NCI-H187 (cell line): ENCODE measurements around the gene AEBP1.
A peak's percentile ranks its signal among the peaks of the same experiment; 100 is the strongest.
"Not testable (repeated sequence)": the region's sequence is repeated elsewhere in the genome, so short reads cannot be mapped to it uniquely, and the experiment has no call there.

ENCODE experiments used
- DNase-seq, 2 experiments: peaks; one replicate each; lab custom pipeline; 2025; lab: John Stamatoyannopoulos, UW

The AEBP1 gene

GRCh38 chr7:44117801-44118429, 13.8 kb downstream of the AEBP1 start:
- no peak for DNase-seq

- no peak for DNase-seq
Observed at GRCh38 chr7:44119829-44120380, 15.8 kb downstream of the AEBP1 start.

- DNase-seq: no peak
Observed at GRCh38 chr7:44120395-44120794, 16.2 kb downstream of the AEBP1 start.

GRCh38 chr7:44121761-44122420, 17.7 kb downstream of the AEBP1 start:
- DNase-seq: no peak

GRCh38 chr7:44122529-44122928, 18.4 kb downstream of the AEBP1 start:
- no peak for DNase-seq

GRCh38 chr7:44123190-44124003, 19.3 kb downstream of the AEBP1 start, which contains the start of gene POLD2:
POLD2 (minus strand) TSS chr7:44123548; CDS start chr7:44122053, 1,495 bp downstream.
- DNase-seq: peak; percentile 77 to 96

- no peak for DNase-seq
Observed at GRCh38 chr7:44124822-44125202, 20.7 kb downstream of the AEBP1 start.

DNA sequence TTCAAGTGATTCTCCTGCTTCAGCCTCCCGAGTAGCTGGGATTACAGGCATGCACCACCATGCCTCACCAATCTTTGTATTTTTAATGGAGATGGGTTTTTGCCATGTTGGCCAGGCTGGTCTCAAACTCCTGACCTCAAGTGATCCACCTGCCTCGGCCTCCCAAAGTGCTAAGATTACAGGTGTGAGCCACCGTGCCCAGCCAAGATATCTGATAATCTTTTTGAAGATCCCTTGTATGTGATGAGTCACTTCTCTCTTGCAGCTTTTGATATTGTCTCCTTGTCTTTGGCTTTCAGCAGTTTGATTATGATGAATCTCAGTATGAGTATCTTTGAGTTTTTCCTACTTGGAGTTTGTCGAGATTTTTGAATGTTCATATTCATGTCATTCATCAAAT, 22.4 kb downstream of the AEBP1 start:
- not testable (repeated sequence) for DNase-seq

GRCh38 chr7:44127161-44127560, 23.0 kb downstream of the AEBP1 start:
- DNase-seq: no peak

DNA sequence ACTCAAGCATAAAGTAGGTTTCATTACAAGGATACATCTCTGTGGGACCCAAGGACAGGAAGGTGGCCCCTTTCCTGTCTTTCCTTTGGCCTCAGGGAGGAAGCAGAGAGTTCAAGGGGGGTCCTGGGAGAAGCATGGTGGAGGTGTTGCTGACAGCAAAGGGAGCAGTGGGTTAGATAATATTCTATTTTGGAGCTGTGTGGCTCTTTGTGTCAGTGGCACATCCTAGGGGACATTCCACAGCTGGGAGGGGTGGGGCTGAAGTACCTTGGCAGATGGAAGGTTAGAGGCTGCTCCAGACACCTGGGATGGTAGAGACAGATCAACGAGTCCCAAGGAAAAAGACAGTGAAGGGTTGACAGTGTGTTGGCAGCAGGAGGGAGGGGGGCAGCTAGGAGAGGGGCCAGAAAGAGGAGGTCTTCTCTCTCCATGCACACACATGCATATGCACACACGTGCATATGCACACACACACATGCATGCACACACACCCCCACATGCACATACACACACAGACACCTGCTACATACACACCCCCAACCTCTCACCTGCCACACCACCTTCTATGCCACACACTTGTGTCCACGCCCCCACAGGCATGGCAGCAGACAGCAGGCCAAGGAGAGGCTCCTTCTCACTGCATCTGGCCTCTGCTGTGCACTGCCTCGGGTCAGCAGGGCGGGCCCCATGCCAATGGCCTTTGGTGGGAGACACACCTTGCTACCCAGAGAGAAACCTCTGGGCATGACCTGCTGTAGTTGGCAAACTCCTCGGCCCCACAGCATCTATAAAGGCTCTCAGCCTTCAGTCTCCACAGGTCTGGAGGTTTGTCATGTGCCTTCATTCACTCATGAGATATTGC, 24.8 kb downstream of the AEBP1 start:
- no peak for DNase-seq

DNA sequence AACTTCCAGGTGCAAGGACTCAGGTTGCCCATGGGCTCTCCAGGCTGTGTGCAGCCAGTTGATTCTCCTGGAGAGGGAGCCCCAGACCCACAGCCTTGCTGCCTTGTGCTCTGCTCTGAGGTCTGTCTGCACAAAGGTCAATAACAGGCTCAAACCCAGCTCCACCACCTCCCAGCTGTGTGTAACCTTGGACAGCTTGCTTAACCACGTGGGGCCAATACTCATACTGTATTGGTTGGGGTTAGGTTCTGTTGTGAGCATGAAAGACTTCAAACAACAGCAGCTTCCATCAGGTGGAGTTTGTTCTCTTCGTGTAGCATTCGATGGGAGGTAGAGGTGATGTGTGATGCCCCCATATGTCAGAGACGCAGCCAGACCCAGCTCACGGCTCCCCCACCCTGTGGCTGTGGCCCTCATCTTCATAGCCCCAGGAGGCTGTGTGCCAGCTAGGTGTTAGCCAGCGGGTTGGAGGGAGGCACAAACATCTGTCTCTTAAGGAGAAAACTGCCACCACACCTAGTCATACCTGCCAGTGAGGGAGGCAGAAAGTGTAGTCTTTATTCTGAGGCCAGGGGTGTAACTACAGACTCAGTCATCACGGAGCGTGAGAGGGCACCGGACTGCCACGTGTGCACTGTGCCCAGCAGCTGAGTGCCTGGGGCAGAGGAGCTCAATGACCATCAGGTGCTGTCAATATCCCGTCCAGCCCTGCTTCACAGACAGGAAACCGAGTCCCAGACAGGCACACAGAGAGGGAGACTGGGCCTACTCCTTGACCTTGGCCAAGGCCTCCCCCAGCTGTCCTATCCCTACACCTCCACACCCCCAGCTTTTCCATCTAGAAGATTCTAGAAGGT, 27.3 kb downstream of the AEBP1 start:
- no peak for DNase-seq

- DNase-seq: no peak
Observed at GRCh38 chr7:44132039-44132438, 27.9 kb downstream of the AEBP1 start.

DNA sequence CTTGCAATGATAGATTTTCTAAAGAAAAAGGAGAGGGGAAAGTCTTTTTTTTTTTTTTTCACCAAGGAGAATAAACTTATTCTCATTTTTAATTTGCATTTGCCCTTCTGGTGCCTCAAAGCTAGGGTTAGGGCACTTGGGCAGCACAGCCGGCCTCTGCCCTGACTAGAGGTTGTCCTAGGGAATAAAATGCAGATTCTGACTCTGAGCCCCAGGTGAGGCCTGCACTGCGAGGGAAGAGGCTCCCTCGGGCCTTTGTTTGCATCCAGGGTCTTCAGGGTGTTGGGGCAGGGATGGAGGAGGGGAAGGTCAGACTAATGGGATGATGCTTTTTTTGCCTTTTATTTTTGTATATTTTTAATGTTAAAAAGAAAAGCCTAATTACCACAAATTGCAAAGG, 29.1 kb downstream of the AEBP1 start:
- DNase-seq: no peak

- no peak for DNase-seq
Observed at GRCh38 chr7:44134943-44135628, 30.9 kb downstream of the AEBP1 start.

DNA sequence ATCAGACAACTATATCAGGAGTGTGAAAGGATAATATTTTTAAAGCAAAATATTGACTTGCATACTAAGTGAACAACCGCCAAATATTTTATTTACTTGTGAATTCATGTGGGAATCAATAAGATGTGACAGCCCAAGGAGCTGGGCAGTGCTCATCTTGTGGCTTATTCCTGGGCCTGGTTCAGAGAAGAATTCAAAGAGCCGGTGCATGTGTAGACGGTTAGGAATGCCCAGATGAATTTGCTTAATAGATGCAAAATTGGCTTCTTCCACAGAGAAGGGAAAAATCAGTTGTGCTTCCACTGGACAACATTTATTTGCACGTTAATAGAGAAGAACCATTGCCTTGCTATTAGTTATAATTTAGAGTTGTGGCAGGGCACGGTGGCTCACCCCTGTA, 32.6 kb downstream of the AEBP1 start:
- no peak for DNase-seq

DNA sequence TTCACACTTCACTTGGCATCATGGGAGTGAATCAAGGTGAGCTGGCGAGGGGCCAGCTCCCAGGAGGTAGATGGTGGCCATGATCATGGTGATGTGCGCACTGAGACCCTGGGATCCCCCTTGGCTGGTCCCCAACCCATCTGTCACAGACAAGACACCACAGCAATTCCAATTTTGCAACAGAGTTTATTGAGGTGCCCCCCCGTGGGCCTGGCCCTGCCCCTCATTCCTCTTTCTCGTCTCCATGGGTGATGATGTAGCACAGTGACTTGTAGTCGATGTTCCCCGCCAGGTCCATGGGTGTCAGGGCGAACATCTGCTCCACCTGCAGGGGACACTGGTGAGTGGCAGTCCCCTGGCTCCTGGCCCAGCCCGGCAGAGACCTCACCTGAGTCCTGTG, 34.6 kb downstream of the AEBP1 start:
- no peak for DNase-seq

DNA sequence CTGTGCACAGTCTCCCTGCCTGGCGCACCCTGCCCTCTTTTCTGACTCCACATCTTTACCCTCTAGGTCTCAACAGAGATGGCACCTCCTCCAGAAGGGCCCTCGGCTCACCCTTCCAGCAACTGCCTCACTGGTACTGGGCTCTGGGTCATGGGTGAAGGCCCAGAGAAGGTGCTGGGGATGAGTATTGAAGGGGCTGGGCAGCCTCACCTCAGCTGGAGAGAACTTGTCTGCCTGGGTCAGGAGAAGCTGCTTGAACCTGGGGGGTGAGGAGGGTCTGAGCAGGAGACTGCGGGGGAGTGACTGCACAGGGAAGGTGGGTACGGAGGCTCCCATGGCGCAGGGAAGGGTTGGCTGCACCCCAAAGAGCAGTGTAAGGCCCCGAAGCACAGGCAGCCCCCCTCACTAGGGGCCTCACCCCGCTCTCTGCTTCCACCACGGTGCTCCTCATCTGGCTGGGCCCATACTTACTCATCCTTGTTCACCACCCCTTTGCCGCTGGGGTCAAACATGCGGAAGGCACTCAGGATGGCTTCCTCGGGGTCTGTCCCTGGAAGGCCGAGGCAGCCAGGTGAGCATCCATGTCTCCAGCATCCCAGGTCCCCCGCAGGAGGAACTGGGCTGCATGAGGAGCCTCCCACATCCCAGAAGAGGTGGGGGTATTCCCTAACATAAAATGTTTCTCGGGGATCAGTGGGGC, 35.3 kb downstream of the AEBP1 start:
- DNase-seq: no peak

GRCh38 chr7:44140341-44140740, 36.2 kb downstream of the AEBP1 start:
- DNase-seq: no peak

- no peak for DNase-seq
Observed at GRCh38 chr7:44141221-44141850, 37.2 kb downstream of the AEBP1 start, which contains the start of gene MYL7. MYL7 (minus strand) TSS chr7:44141332; CDS start chr7:44141305, 27 bp downstream.
